Measurements from ENCODE around the gene SUSD1. TPM values are rescaled to one million over a fixed set of nuclear protein-coding genes. Genes with fewer than 3 reads are reported as not detected.

Gene SUSD1
- 10 to 100 TPM in 1 of 4 donors, 1 to 10 TPM in 3; 5.9 to 10.0 (median 7.4) TPM for total RNA-seq

DNA sequence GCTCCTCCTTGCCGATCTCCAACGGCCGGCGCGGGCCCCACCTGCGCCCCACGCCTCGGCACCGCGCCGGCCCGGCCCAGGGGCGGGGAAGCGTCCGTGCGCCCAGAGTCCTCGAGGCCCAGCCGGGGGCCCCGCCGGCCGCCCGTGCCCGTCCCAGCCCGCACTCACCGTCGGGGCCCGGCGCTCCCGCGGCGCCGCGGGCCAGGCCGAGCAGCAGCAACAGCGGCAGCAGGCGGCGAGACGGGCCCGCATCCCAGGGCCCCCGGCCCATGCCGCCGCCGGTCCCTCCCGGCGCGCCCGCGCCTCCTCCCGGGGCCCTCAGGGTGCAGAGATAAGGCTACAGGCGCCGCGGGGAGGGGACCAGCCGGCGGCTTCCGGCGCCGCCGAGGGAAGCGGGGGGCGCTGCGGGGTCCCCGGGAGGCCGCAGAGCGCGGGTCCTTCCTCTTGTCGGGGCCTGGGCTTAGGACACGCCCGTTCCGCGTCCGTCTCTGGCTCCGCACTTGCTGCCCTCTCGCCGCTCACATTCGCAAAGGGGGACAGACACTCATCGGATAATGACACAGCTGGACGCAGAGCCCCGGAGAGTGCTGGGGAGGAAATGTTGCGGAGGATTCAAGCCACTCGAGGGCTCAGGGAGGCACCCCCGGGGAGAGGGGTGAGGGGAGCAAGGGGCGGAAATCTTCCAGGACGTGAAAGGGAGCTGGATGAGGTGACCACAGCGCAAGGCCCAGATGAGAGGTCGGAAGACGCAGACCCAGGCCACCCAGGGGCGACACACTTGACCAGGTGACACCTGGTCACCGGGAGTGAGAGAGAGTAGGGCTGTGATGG, at the start of gene SUSD1:
SUSD1 (minus strand) TSS at position 333 of the 831 bp plus-strand sequence; CDS start at position 271, 62 bp downstream.
- TF ChIP-seq, protein P1, sequence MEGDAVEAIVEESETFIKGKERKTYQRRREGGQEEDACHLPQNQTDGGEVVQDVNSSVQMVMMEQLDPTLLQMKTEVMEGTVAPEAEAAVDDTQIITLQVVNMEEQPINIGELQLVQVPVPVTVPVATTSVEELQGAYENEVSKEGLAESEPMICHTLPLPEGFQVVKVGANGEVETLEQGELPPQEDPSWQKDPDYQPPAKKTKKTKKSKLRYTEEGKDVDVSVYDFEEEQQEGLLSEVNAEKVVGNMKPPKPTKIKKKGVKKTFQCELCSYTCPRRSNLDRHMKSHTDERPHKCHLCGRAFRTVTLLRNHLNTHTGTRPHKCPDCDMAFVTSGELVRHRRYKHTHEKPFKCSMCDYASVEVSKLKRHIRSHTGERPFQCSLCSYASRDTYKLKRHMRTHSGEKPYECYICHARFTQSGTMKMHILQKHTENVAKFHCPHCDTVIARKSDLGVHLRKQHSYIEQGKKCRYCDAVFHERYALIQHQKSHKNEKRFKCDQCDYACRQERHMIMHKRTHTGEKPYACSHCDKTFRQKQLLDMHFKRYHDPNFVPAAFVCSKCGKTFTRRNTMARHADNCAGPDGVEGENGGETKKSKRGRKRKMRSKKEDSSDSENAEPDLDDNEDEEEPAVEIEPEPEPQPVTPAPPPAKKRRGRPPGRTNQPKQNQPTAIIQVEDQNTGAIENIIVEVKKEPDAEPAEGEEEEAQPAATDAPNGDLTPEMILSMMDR (IDR thresholded peaks at IDR 0.05): no peak
- TF ChIP-seq POLR2A (IDR thresholded peaks at IDR 0.05): peak in 1 of 2 donors; percentile 18
- peaks cover 10% of the 10 kb centered on the region for H3K27me3 ChIP-seq
- WGBS, 2 donors (ENCODE audit: low coverage in 1 of 2): 14% methylated on average over 9 of the region's 88 CpGs; no CpG with 5 or more reads in 1 of the 2 donors
- ATAC-seq: peak; percentile 50
- H3K9me3 ChIP-seq: no peaks in the 10 kb centered on the region
- H3K36me3 ChIP-seq: no peaks in the 10 kb centered on the region
- peak within 1 kb of the TSS in 2 of 4 donors; percentile 31 to 73 for H3K27ac ChIP-seq
- H3K4me1 ChIP-seq: peaks cover 0 to 16% (median 0%) of the 10 kb centered on the region in 3 donors
- H3K4me3 ChIP-seq: peak within 1 kb of the TSS; percentile 54 to 73

DNA sequence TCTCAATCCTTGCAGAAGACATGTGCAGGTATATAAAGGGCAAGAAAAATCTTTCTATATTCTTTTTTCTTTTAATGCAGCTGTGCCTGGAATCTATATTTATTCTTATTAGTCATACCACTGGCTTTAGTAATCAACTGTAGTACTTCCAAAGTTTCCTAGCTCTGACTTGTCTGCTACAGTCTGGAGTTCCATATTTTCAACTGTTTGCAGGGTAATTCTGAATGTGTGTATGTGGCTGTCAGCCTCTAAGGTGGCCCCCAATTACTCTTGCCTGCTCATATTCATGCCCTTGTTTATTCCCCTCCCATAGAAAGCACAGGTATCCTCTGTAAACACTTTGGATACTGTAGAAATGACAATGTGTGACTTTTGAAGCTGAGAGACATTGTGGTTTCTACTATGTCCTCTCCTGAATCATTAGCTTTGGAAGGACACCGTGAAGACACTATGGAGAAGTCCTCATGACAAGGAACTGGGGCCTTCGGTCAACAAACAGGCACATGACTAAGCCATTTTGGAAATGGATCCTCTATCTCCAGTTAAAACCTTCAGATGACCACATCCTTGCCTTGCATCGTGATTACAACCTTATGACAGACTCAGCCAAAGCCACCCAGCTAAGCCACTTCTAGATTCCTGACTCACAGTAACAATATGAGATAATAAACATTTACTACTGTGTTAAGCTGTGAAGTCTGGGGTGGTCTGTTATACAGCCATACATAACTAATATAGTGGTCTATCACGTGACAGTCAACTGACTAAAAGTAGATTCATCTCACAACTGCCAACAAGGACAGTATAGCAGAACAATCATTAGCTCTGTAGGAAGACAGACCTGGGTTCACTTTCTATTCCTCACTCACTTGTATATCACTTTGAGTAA, 49.5 kb upstream of the SUSD1 start:
- Histone ChIP-seq H3K9me3 (no peaks in the 10 kb centered on the region), H3K4me3 (no peak overlapping the region), H3K27me3 (no peaks in the 10 kb centered on the region), H3K27ac (no peak overlapping the region), H3K36me3 (peaks cover 0 to 78% of the 10 kb centered on the region in 2 donors), H3K4me1 (no peaks in the 10 kb centered on the region)
- TF ChIP-seq, protein P1 (IDR thresholded peaks at IDR 0.05): no peak
- no peak for TF ChIP-seq POLR2A (IDR thresholded peaks at IDR 0.05)
- TF ChIP-seq POLR2AphosphoS5 (IDR thresholded peaks at IDR 0.05): no peak
- no peak for TF ChIP-seq EP300 (IDR thresholded peaks at IDR 0.05)
- WGBS, 2 donors (ENCODE audit: low coverage in 1 of 2): 87 to 89% methylated on average over 4 of the region's 4 CpGs
- ATAC-seq: no peak

DNA sequence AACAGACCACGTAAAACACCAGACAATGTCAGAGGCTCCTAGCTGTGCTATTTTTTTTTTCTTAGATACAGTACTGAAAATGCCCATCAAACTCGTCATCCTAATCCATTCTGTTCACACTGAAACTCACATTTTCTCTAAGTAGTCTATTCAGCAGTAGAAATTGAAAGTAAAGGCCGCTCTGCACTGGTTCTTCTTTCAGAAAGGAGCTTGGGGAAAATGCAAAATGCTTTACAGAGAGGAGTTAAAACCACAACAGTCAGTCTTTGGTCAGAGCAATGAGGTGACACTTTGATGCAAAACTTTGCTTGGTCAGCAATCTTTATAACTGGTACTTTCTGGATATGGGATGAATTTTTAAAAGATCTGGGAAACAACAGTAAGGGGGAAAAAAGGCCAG, 43.8 kb upstream of the SUSD1 start:
- no peaks in the 10 kb centered on the region for H3K9me3 ChIP-seq
- H3K4me3 ChIP-seq: no peak overlapping the region
- ATAC-seq: no peak
- 85 to 100% methylated on average over 1 to 3 of the region's 3 CpGs for WGBS, 2 donors (ENCODE audit: low coverage in 1 of 2)
- no peaks in the 10 kb centered on the region for H3K27me3 ChIP-seq
- H3K27ac ChIP-seq: no peak overlapping the region
- TF ChIP-seq POLR2A (IDR thresholded peaks at IDR 0.05) (no peak), EP300 (IDR thresholded peaks at IDR 0.05) (no peak), POLR2AphosphoS5 (IDR thresholded peaks at IDR 0.05) (no peak)
- TF ChIP-seq, protein P1 (IDR thresholded peaks at IDR 0.05): no peak
- H3K4me1 ChIP-seq: no peaks in the 10 kb centered on the region
- H3K36me3 ChIP-seq: peaks cover 0 to 63% of the 10 kb centered on the region in 2 donors

DNA sequence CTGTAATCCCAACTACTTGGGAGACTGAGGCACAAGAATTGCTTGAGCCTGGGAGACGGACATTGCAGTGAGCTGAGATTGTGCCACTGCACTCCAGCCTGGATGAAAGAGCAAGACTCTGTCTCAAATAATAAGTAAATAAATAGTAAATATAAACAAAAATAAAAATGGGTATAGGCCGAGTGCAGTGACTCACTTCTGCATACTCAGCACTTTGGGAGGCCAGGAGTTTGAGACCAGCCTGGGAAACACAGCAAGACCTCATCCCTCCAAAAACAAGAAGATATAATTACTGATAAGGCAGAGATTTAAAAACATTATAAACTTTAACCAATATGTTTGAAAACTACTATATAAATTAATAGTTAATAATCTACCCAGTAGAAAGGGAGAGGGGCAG, 37.8 kb upstream of the SUSD1 start:
- 87 to 92% methylated on average over 2 of the region's 2 CpGs for WGBS, 2 donors (ENCODE audit: low coverage in 1 of 2)
- no peak for ATAC-seq
- no peak for TF ChIP-seq EP300 (IDR thresholded peaks at IDR 0.05)
- TF ChIP-seq, protein P1 (IDR thresholded peaks at IDR 0.05): no peak
- no peak for TF ChIP-seq POLR2AphosphoS5 (IDR thresholded peaks at IDR 0.05)
- TF ChIP-seq POLR2A (IDR thresholded peaks at IDR 0.05): no peak
- Histone ChIP-seq H3K4me3 (no peak overlapping the region), H3K36me3 (peaks cover 0 to 93% of the 10 kb centered on the region in 2 donors), H3K9me3 (peaks cover 0 to 12% (median 0%) of the 10 kb centered on the region in 3 donors), H3K27me3 (no peaks in the 10 kb centered on the region), H3K27ac (no peak overlapping the region), H3K4me1 (no peaks in the 10 kb centered on the region)
